ENCODE data around the gene CABP7.

The CABP7 gene

DNA sequence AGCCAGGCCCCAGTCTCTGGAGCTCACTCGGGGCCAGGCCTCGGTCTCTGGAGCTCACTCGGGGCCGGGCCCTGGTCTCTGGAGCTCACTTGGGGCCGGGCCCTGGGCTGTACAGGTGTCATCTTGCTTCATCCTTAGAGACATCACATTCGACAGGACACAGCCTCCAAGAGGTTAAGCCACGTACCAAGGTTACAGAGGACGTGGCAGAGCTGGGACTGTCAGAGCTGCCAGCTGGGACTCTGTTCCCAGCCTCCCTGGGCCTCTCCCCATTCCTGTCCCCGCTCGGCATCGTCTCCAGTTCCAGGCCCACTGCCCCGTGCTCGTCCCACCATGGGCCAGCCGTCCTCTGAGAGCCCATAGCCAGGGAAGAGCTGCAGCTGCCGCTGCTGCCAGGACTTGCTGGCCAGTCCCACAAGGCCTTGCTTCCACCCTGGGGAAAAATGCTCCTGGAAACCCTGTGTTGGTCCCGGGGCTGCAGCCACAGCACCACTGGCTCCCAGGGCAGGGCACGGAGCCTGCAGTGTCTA is 19.6 kb downstream of the CABP7 start:
- no peak for TF ChIP-seq CTCF (IDR thresholded peaks at IDR 0.05; ENCODE audit: low read depth, low read length)
- no peak for DNase-seq (ENCODE audit: low read depth, low spot score)
- in situ Hi-C loops (cut with HindIII; ENCODE audit: low sequenced_read_pairs) = no loop called here
- no peak overlapping the region for H3K4me3 ChIP-seq (ENCODE audit: low read depth, low read length)

DNA sequence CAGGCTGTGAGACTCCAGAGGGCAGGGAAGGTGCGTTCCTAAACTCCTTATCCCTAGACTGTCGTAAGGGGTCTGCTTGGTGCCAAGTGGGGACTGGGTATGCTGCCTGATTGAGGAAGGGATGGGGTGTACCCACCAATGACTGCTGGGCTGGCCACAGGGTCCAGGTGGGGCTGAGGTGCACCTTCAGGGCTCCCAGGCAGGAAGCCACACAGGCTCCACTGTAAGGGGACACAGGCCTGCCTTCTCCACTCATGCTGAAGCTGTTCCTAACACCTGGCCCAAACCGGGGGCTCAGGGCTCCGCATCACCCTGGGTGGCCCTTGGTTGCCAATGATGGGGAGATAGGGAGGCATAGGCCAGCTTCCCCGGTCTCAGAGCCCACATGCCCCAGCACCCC is 20.4 kb downstream of the CABP7 start:
- DNase-seq (ENCODE audit: low read depth, low spot score) = no peak
- no peak overlapping the region for H3K4me3 ChIP-seq (ENCODE audit: low read depth, low read length)
- TF ChIP-seq CTCF (IDR thresholded peaks at IDR 0.05; ENCODE audit: low read depth, low read length) = no peak
- in situ Hi-C loops (cut with HindIII; ENCODE audit: low sequenced_read_pairs) = no loop called here

GRCh38 chr22:29741926-29742325 is 22.1 kb downstream of the CABP7 start:
- TF ChIP-seq CTCF (IDR thresholded peaks at IDR 0.05; ENCODE audit: low read depth, low read length) = no peak
- H3K4me3 ChIP-seq (ENCODE audit: low read depth, low read length) = no peak overlapping the region
- DNase-seq (ENCODE audit: low read depth, low spot score) = no peak
- in situ Hi-C loops (cut with HindIII; ENCODE audit: low sequenced_read_pairs) = no loop called here

GRCh38 chr22:29742326-29742725 is 22.5 kb downstream of the CABP7 start:
- no peak for TF ChIP-seq CTCF (IDR thresholded peaks at IDR 0.05; ENCODE audit: low read depth, low read length)
- in situ Hi-C loops (cut with HindIII; ENCODE audit: low sequenced_read_pairs) = no loop called here
- H3K4me3 ChIP-seq (ENCODE audit: low read depth, low read length) = no peak overlapping the region
- DNase-seq (ENCODE audit: low read depth, low spot score) = no peak

- DNase-seq (ENCODE audit: low read depth, low spot score) = peak; percentile 14
- no peak overlapping the region for H3K4me3 ChIP-seq (ENCODE audit: low read depth, low read length)
- in situ Hi-C loops (cut with HindIII; ENCODE audit: low sequenced_read_pairs) = no loop called here
- TF ChIP-seq CTCF (IDR thresholded peaks at IDR 0.05; ENCODE audit: low read depth, low read length) = no peak
Observed at GRCh38 chr22:29744902-29745301, 25.1 kb downstream of the CABP7 start.

DNA sequence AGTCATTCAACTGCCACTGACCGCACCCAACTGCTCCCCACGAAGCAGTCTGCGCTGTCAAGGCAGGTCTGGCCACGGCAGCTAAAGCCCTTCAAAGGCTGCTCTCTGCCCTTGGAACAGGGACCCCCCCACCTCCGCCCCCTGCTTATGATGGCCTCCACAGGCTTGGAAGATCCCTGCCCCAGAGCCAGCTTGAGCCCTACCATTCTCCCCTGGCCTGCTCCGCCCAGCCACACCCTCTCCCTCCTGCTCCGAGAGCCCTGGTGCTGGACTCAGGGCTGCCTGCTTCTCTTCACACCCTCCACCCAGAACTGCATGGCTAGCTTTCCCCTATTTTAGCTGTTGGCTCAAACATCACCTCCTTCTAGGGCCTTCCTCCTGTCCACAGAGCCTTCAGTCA is 28.0 kb downstream of the CABP7 start:
- DNase-seq (ENCODE audit: low read depth, low spot score) = no peak
- in situ Hi-C loops (cut with HindIII; ENCODE audit: low sequenced_read_pairs) = no loop called here
- H3K4me3 ChIP-seq (ENCODE audit: low read depth, low read length) = no peak overlapping the region
- TF ChIP-seq CTCF (IDR thresholded peaks at IDR 0.05; ENCODE audit: low read depth, low read length) = no peak
